8988T (cell line): ENCODE data around the gene CFAP46.
"Not testable (repeated sequence)": the region's sequence is repeated elsewhere in the genome, so short reads cannot be mapped to it uniquely, and the experiment has no call there.

Experiments
- DNase-seq: peaks from one replicate; pipeline ENCODE4 v3.0.0; 2011

Gene CFAP46

DNA sequence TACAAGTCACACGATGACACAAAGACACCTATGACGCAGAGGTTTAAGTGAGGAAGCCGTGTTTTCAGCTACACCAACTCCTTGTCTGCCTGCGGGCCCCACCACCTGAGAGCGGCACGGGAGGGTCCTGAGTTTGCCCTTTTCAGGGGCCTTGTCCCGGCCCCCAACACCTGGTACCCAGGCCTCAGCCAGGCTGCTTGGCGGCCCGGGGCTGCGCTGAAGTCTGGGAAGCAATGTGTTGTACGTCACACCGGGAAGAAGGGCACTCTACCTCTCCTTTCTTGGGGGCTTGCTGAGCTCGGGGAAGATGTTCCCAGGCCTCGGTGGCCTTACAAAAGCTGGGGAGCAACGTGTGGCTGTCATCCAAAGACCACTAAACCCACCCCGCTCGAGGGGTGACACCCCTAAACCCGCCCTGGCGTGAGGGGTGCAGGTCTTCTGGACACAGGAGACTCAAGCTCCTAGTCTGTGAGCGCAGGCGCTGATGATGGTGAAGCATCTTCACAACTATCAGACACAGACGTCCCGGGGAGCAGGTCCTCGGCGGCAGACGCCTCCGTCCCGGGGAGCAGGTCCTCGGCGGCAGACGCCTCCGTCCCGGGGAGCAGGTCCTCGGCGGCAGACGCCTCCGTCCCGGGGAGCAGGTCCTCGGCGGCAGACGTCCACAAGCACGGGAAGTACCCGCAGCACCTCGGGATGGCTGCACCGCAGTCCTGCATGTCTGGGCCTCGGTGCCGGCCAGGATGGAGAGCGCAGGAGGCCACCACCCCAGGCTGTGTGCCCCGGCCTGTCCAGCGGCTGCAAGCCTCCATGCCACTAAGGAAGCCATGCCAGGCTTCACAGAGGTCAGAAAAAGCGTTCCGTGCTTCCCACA lies 15.4 kb downstream of the CFAP46 start:
- no peak for DNase-seq

GRCh38 chr10:132926070-132926469 lies 16.3 kb downstream of the CFAP46 start:
- no peak for DNase-seq

DNA sequence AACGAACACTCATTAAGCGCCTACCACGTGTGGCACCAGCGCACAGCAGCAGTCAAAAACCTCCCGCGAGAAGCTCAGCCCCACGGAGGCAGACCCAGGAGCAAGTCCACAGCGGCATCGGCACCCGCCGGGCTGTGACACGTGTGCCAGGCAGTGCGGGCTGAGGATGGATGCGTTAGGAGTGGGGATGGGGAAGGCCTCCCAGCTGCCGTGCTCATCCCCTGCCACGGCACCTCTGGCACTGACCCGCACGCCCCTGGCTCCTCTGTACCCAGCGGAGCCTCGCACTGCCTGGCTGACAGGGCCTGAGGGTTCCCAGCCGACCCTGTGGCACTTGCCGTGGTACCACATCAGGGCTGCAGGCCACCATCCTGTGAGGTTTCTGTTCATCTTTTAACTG lies 16.8 kb downstream of the CFAP46 start:
- no peak for DNase-seq

DNA sequence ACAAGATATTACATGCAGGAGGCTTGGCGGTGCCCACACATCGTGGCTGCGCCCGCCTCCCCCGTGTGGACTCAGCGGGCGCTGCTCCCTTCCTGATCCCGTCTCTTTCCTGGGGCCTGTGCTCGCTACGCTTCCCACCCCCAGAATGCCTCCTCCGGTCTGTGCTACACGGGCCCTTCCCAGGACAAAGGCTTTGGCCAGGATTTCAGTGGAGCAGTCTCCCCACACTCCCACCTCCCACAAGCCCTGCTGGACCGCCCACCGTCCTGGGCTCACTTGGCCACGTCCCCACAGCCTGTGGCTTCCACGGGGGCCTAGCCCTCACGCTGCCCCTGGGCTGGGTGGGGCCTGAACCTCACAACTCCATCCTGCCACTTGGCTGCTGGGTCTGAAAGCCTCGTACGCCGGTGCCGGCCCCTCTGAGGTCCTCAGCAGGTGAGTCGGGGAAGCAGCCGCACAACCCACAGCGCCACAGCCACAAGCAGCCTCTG lies 17.3 kb downstream of the CFAP46 start:
- no peak for DNase-seq

- DNase-seq: no peak
Observed at GRCh38 chr10:132924046-132924952, 18.1 kb downstream of the CFAP46 start.

DNA sequence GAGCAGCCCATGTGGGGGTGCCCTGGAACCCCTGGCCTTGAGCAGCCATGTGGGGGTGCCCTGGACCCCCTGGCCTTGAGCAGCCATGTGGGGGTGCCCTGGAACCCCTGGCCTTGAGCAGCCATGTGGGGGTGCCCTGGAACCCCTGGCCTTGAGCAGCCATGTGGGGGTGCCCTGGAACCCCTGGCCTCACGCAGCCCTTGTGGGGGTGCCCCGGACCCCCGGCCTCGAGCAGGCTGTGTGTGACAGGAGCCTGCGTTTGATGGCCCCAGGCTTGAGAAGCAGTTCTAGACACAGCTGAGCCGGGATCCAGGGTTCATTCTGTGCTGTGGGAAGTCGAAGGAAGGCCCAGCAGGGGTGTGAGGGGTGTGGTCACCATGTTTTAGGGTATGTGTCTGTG lies 19.0 kb downstream of the CFAP46 start:
- not testable (repeated sequence) for DNase-seq

DNA sequence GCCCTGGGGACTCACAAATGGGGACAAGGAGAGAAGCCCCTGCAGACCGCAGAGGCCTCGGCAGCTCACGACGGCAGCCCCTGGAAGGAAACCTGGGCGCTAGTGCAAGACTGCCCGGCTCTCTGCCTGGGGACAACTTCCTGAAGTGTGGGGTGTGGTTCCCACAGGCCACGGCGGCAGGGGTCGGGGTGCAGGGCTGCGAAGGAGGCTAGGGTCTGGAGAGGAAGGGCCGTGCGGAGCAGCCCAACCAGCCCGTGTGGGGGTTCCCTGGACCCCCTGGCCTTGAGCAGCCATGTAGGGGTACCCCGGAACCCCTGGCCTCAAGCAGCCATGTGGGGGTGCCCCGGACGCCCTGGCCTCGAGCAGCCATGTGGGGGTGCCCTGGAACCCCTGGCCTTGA lies 19.5 kb downstream of the CFAP46 start:
- DNase-seq: no peak

DNA sequence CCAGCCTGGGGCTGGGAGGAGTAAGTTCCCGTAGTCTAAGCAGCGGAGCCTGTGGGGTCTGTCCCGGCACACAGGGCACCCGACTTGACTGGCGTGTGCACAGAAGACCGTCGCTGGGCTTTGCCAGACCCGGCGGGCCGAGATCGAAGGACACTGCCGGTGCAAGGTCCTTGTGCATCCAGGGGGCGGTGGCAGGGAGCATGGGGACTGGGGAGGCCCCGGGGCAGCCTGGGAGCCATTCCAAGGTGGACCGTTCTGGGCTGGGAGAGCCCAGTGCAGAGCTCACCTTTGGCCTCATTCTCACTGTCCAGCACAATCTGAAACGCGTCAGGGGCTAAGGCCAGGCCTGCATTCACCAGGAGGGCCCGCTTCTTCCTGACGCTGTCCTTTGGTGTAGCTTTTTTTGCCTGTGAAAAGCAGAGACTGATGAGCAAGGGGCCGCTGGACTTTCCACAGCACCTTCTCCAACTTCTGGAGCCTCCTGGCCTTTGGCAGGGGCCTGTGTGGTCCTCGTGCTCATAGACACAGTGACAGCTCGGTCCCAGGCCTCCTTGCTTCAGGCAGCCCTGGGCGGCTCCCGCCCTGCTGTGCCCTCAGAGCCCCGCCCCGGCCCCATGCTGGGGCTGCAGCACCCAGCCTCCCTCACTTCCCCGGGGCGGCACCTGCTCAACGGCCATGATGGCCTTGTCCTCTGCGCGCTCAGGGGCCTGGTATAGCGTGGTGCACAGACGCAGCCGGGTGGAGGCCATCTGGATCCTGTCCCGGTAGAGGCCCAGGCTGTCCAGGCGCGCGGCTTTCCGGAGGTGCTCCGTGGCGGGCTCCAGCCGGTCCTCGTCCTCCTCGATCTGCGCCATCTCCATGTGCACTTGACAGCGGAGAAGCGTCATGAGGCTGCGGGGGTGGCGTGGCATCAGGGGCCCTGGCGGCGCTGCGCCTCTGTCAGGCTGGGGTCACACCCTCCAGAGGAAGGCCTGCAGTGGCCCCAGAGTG lies 20.3 kb downstream of the CFAP46 start:
- no peak for DNase-seq

DNA sequence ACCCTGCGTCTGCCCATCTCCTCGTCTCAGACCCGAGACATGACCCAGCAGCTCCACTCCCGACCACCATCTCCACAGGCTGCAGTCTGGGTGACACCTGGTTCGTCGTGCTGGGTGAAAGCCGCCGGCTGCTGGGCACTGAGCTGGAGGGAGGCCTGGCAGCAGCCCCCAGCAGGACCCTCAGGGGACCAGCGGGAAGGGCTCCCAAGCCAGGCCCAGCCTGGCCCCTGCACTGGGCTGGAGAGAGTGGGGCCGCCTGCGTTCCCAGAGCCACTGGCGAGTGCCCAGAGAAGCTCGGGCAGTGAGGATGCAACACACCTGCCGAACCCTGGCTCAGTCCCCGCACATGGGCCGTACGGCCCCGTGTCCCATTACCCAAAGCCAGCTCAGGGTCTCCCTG lies 21.3 kb downstream of the CFAP46 start:
- no peak for DNase-seq

DNA sequence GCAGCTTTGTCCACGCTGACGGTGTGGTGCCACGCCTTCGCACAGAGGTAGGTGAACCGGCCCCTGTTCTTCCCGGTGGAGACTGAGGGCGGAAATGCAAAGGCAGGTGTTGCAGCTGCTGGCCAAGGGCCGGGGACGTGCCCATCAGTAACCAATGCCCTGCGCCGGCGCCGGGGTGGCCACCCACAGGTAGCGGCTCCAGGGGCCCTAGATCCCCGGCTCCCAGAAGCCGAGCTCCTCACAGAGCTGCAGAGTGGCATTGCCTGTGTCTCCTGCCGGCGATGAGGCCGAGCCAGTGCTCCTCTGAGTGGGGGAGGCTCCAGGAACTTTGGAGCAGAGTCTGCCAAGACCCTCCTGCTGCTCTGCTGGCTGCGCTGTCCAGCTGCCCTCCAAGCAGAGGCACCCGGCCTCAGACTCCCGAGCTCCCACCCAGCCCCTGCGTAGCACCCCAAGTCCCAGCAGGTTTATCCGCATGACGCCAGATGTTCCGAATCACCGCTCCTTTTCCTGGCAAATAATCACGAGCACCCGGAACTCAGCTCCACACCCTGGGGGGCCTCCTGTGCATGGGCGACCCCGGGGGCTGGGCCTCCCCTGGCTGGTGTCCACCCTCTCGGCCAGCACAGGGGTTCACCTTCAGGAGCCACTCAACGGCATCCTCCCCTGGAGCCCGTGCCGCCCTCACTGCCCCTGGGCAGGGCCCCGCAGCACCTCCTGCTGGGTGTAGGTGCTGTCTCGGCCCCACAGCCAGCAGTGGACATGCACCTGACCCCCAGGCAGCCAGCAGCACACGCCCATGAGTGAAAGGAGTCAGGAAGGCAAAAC lies 22.1 kb downstream of the CFAP46 start:
- no peak for DNase-seq

DNA sequence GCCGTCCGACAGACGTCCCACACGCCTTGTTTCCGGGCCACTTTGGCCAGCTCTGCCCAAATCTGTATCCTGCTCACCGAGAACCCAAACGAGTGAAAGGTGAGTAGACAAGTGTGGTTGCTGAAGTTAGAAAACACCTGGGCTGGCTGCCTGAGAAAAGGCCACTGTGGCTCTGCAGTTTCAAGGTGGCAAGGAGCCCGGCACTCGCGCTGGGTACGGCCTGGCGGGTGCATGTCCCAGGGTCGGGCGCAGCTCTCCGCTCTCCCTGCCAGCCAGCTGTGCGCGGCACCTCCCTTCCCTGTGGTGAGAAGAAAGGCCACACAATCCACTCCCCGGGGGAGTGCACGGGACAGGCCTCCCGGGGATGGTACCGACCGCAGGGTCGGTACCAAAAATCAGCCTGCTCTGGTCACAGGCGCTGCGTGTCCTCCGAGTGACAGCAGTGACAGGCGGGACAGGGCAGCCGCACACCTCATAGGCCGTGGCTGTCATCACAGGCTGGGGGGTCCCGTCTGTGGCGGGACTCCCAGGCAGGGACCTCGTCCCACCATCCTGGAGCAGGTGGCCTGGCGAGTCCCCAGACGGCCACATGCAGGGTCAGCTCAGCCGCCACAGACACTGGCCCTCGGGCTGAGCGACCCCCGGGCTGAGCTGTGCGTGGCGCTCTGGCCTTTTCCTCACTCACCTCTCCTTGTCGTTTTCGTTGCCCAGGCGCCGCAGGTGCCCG lies 22.8 kb downstream of the CFAP46 start:
- DNase-seq: no peak

DNA sequence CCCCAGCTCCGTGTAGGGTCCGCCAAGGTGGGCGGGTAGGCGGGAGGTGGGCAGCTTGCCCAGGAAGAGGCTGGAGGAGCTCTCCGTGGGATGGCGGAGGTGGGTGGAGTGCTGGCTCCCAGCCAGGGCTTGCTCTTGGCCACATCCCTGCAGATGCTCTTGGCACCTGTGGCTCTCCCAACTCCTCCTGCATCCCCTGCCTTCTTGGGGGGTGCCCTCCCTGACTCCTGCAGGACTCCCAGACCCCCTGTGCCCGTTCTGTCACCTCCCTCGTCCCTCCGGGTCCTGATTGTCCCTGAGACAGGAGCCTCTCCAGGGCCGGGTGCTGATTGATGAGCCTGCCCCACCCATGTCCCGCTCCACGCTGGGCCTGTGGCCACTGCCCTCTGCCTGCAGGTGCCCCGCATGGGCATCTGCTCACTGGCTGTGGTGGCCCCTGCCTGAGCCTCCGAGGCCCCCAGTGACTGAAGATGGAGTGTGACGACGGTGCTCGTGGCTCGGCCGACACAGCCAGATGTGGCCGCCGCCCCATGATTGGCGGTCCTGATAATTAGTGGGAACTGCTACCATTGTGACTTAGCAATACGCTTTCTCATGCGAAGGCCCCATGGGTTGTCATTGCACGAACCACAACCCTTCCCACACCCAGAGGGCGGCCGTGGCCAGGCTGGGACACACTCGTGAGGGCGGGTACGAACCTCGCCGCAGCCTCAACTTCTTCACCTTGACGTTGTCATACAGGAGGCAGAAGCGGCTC lies 23.6 kb downstream of the CFAP46 start:
- DNase-seq: no peak

GRCh38 chr10:132918264-132918616 lies 24.1 kb downstream of the CFAP46 start:
- no peak for DNase-seq

- DNase-seq: no peak
Observed at GRCh38 chr10:132916956-132917666, 25.3 kb downstream of the CFAP46 start.

- no peak for DNase-seq
Observed at GRCh38 chr10:132916421-132916841, 25.9 kb downstream of the CFAP46 start.

- DNase-seq: no peak
Observed at GRCh38 chr10:132915411-132915810, 27.0 kb downstream of the CFAP46 start.

- DNase-seq: no peak
Observed at GRCh38 chr10:132914732-132915131, 27.6 kb downstream of the CFAP46 start.

DNA sequence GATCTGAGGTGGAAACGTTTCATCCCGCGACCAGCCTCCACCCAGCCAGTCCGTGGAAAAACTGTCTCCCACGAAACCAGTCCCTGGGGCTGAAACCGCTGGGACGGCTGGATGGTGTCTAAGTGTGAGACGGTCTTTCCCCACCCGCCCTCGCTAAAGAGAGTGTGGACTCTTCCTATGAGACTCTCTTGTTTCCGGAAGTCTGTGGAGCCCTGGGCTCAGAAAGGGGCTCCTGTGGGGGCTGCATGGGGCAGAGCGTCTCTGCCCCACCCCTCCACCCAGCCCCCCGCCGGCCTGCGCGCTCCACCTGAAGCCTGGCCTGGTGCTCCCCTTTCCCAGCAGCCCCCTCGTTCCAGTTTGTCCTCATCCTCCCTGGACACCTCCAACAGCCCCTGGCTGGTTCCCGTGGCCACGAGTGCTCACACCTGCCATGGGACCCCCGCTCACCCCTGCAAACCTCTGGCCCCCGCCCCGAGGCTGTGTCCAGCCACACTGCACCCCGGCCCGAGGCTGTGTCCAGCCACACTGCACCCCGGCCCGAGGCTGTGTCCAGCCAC lies 28.7 kb downstream of the CFAP46 start:
- no peak for DNase-seq
